Ovary (tissue), 3 donors: ENCODE results near the gene XYLT1.

Experiments used
- EP300 ChIP-seq: sonication (generic); formaldehyde crosslinking; IDR thresholded peaks from one replicate; pipeline ENCODE4 v1.6.1; 2017; ENCODE audit warnings: antibody characterized with exemption
- POLR2A ChIP-seq: fragments of 450-650 bp; IDR thresholded peaks from one replicate; pipeline ENCODE4 v1.6.1; 2017; ENCODE audit warnings: antibody characterized with exemption, mild to moderate bottlenecking, moderate library complexity
- TF ChIP-seq, protein P1 (sequence below), 3 donors: fragments of 450-650 bp in 2 of 3; fragments of 200-600 bp in 1 of 3; IDR thresholded peaks; one replicate each; pipeline versions ENCODE4 v1.5.1 to v1.8.0; 2016 to 2022; ENCODE audit warnings: antibody characterized with exemption in 3 of 3, mild to moderate bottlenecking in 1 of 3
- donor health status: DM: no; HTN: no; CAD: no.

DNA sequence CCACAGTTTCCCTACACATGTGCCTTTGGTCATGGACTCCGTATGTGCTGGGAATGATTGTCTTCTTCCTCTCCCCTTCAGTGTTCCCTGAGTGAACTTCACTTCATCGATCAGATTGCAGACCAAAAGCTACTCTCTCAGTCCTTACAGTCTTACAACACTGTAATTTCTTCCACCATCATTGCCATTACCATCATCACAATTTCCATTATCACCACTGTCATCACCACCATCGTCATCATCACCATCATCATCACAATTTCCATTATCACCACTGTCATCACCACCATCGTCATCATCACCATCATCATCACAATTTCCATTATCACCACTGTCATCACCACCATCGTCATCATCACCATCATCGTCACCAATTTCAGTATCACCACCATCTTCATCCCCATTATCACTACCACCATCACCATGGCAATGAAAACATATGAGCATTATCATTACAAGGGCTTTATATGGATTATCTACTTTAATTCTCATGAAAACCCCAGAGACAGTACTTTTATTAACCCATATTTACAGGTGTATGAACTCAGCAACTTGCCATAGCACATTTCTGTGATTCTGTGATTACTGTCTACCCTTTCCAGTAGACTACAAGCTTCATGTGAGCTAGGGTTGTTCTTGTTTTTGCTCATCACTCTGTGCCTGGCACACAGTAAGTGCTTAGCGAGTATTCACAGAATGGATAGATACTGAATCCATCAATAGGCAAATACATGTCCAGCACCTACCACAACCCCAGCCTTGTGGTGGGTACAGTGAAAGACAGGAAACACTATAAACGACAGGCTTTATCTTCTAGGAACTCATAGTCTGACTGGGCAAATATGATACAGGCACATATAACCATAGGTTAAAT is 327.0 kb downstream of the XYLT1 start:
- TF ChIP-seq, protein P1, sequence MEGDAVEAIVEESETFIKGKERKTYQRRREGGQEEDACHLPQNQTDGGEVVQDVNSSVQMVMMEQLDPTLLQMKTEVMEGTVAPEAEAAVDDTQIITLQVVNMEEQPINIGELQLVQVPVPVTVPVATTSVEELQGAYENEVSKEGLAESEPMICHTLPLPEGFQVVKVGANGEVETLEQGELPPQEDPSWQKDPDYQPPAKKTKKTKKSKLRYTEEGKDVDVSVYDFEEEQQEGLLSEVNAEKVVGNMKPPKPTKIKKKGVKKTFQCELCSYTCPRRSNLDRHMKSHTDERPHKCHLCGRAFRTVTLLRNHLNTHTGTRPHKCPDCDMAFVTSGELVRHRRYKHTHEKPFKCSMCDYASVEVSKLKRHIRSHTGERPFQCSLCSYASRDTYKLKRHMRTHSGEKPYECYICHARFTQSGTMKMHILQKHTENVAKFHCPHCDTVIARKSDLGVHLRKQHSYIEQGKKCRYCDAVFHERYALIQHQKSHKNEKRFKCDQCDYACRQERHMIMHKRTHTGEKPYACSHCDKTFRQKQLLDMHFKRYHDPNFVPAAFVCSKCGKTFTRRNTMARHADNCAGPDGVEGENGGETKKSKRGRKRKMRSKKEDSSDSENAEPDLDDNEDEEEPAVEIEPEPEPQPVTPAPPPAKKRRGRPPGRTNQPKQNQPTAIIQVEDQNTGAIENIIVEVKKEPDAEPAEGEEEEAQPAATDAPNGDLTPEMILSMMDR (IDR thresholded peaks at IDR 0.05): no peak
- no peak for TF ChIP-seq EP300
- TF ChIP-seq POLR2A: no peak
